Lower leg skin (tissue), 3 donors: ENCODE measurements around the gene B2M.
A peak's percentile ranks its signal among the peaks of the same experiment; 100 is the strongest.

Experiments used
- CTCF ChIP-seq, 3 donors: fragments of 450-650 bp; IDR thresholded peaks; one replicate each; pipeline ENCODE4 v1.5.1; 2016; ENCODE audit warnings: antibody characterized with exemption in 3 of 3, mild to moderate bottlenecking in 3 of 3, moderate library complexity in 2 of 3
- POLR2A ChIP-seq, 2 donors: fragments of 450-650 bp; IDR thresholded peaks; one replicate each; pipeline ENCODE4 v1.6.1; 2016 to 2017; ENCODE audit warnings: antibody characterized with exemption in 2 of 2, mild to moderate bottlenecking in 1 of 2, moderate library complexity in 1 of 2

GRCh38 chr15:44663410-44664308 is 47.7 kb upstream of the B2M start, which contains the start of gene SPG11:
- TF ChIP-seq CTCF (IDR thresholded peaks at IDR 0.05) (peak in 1 of 3 donors; percentile 86), POLR2A (IDR thresholded peaks at IDR 0.05) (peak in 1 of 2 donors; percentile 85)
